NCI-H2107 (cell line): ENCODE data around the gene C9orf85.

Experiments
- DNase-seq: peaks from one replicate; lab custom pipeline; 2025; lab: John Stamatoyannopoulos, UW

The C9orf85 gene

DNA sequence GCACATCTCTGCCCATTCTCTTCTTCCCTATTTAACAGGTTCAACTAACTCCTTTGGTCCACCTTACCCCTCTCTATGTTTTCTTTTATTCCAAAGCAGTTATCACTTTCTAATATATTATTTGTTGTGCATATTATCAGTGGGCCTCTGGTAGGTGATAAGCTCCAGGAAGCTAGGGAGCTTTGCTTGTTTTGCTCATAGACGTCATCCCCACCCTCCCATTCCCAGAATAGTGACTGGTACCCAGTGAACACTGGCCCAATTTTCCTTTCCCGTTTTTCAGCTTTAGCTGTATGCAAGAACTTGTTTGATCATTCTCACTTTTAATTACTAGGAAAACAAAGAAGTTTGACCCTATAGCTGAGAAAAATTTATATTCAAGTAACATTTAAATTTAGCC is 7.4 kb upstream of the C9orf85 start:
- no peak for DNase-seq

DNA sequence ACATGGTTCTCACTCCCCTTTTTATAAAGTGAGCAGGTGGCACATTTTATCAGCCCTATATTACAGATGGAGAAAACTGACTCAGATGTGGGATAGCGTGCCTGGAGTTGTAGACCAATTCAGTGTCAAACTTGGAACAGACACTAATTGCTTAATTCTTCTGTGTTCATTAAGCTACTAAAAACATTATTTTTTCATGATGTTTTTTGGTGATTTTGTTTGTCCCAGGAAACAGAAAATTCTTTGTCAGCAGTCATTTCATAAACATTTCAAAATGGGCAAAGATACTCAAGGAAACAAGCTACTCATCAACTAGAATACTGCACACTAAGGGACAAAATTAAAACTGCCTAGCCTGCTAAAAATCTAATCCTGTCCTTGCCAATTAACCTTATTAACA is 2.6 kb upstream of the C9orf85 start:
- no peak for DNase-seq

DNA sequence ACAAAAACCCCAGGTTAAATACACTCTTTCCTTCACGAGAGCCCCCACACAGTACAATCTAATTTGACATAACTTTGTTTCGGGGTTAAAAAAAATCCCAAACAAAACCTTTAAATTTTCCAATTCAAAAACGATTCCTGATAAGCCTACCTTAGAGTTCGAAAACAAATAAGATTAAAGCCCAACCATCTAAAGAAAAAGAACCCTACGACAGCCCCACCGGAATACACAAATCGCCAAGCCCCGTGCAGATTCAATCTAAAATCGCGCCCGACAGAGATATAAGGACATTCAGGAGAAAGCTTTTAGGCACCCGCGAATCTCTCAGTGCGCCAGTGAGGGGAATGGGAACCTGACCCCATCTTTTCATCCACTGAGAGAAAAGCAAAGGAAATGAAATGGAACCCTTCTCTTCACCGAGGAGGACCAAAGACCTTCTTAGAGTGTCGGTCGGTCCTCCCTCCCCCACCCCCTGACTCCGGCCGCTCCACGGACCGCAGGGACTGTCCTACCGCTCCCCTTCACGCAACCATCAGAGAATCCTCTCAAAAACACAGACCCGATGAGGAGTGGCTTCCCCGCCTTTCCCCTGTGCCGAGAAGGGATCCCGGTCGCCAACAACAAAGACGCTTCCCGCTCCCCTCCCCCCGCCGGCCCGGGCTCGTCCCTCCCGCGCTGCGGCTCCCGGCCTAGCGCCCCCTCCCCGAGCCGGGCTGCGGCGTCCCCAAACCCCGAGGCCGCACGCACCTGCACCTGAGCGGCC is 1.4 kb upstream of the C9orf85 start:
- no peak for DNase-seq

DNA sequence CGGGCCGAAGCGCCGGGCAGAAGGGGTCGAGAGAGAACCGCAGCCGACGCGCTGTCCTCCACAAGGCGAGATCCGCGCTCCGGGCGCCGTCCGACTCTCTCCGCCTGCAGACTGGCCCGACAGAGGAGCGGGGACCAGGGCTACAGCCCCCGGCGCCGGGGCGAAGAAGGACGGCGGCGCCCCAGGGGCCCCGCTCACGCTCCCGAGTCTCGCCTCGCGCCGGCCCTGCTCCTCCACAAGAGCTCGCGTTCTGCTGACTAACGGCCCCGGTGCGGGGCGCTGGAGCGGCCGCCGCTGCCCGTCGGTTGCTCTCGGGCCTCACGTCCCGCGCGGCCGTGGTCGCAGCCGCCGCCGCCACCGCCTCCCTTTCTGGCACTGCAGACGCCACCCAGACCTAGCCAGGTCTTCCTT is 784 bp upstream of the C9orf85 start:
- DNase-seq, result no peak

DNA sequence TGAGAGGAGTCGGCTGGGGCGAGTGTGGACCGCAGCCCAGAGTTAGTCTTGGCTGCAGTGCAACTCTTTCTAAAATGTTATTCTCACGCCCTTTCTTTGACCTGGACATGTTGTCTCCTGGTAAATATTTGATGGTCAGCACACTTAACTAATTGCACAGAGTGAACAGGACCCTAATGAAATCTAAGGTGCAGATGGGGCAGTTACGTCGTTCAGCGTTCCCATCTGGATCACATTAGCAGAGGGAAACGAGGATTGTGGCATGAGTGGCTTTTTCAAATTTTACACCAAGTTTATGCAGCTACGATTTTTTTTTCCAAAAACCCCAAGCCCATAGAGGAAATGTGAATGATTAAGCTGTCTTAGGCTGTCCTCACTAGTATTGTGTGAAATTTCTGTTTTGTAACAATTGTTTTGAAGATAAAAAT is 483 bp downstream of the C9orf85 start:
- DNase-seq, result no peak

DNA sequence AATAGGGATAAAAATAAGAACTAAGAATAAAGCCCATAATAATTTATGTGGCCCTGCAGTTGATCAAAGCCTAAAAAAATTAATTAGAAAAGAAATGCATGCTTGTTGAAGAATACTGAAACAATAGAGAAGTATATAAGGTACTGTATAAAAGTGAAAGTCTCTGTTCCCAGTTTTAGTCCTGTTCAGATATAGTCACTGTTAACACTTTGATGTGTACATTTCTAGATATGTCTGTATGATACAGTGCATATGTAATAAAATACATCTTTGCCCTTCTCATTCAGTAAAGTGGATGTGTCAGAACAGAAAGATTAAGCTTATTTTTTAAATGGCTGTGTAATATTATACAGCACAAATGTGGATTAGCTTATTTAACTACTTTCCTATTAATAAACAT is 4.1 kb downstream of the C9orf85 start:
- no peak for DNase-seq

DNA sequence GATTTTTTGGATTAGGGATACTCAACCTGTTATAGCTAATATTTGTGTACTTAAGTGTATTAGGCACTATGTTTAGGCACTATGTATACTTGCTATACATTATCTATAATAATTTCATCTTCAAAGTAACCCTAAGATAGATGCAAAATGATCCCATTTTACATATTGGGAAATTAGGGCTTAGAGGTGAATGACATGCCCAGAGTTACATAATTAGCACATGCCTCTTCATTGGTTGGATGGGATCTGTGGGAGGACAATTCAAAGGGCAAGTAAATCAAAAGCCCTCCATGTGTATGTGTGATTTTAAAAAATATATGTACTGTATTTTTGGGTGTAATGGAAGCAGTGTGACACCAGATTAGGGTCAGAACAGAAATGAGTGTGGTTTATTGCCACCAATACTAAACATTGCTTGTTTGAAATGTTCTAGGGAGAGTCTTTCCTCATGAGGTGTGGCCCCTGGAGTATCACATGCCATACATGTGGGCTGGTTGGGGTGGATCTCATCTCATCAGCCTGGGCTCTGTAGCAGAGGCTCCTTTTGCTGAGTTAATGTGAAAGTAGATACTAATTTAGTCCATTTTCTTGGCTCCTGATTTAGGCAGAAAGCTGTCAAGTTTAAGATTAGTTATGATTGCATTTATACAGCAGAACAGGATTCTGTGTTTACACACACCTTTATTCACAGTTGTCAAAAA is 5.5 kb downstream of the C9orf85 start:
- DNase-seq, result no peak

DNA sequence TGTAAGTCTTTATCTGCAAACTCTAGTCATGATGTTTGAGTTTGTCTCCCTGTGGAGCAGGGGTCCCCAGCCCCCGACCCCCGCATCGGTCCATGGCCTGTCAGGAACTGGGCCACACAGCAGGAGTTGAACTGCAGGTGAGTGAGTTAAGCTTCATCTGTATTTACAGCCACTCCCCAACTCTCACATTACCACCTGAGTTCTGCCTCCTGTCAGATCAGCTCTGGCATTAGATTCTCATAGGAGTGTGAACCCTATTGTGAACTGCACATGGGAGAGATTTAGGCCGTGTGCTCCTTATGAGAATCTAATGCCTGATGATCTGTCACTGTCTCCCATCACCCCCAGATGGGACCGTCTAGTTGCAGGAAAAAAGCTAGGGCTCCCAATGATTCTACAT is 7.0 kb downstream of the C9orf85 start:
- no peak for DNase-seq

DNA sequence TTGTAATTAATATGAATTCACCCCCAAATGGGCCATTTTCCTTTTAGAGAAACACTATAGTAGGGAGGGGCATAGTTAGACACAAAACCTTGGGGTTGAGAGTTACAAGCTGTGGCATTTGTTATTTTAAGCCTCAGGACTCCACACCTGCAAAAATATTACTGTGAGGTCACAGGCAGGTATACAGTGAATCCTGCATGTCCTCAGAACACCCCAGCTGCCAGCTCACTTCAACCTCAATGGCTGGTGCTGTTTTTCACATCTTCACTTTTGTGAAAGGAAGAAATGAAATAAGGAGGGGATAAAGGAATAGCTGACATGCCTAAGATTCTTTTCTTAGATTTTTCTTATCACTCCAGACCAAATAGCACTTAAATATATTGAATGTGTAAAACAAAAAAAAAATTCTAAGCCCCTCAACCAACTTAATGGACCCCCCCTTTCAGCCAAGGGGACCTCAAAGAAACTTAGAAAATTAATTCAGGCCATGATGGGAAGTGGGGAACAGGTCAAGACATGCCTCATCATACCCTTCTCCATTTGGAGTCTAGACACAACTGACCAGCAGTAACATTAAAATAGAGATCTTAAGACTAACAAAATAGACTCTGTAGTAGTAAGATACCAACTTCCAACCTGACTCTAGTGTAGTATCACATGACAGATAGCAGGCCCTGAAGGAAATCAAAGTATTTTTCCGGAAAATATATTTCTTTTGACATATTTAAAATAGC is 9.2 kb downstream of the C9orf85 start:
- DNase-seq, result no peak

DNA sequence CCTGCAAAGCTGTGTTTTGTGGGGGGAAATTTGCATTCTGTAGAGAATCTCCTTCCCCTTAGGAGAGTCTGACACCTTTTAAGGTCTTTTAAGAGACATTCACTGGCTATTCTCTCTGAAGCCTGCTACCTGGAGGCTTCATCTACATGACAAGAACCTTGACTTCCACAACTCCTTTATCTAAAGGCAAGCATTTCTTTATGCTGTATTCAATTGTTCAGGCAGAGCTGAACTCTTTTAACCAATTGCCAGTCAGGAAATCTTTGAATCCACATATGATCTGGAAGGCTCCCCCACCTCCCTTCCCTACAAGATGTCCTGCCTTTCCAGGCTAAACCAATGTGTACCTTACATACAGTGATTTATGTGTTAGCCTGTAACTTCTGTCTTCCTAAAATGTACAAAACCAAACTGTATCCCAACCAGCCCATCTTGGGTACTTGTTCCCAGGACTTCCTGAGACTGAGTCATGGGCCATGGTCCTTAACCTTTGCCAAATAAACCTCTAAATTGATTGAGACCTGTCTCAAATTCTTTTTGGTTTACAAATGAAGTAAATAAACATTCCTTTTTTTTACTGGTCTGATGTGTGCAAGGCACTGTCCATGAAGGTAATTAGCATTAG is 9.9 kb downstream of the C9orf85 start:
- DNase-seq, result no peak

DNA sequence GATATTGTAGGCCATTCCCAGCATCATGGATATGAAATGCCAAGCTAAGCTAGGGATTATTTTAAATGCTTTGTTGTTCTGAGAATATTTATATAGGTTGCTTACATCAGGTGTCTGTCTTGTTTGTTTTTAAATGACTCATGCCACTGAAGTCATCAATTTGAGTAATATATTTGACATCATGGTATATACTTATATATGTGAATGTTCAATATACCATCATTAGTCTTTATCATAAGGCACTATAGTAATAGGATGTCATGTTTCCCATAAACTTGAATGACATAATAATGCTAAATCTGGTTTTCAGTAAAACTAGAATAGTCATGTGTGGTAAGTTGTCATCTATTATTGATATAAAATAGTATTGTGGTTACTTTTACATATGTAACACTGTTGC is 13.1 kb downstream of the C9orf85 start:
- DNase-seq, result no peak

DNA sequence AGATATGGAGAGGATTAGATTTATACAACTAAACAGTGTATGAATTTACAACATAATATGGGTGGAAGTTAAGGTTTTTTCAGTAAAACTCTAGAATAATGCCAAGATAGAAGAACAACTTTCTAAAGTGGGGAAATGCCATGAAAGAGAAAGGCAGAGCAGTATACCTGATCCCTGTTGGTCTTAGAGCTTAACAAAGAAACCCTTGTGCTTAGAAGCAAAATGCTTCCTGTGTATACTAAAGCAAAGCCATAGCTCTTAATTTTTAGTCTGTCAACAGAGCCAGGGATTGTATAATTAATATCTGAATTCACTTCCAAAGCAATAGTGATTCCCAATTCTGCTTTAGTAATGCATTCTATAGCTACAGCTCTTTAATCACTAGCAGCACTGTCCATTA is 14.4 kb downstream of the C9orf85 start:
- no peak for DNase-seq

DNA sequence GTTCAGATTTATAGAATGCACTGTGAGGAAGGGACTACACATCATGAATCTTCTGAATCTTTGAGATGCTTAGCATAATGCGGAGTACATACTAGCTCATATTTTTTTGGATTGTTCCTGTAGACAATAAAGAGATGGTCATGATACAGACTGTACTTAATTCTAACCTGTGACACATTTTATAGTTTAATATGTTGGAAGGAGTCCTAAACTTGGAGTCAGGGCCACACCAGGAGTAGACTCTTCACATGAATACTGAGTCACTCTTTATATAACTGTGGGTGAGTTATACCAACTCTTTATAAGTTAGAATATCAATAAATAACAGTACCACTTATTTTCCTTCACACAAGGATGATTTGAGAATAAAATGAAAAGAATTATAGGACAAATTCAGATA is 16.9 kb downstream of the C9orf85 start:
- no peak for DNase-seq

DNA sequence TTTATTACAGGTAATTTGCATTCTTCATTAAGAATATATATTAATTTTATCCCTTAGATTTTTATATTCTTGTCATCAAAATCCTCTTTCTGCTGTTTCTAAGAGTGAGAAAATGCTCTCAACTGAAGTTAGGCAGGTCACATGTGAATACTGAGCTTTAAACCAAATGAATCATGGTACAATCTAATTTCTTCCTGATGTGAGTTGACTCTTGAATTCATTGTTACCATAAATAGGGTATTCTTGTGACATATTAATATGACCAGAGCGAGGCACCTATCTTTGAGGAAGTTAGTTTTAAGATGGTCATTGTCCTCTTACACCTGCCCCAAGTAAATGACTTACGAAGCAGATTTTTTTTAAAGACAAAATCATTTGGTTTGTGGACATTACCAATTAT is 17.4 kb downstream of the C9orf85 start:
- no peak for DNase-seq

DNA sequence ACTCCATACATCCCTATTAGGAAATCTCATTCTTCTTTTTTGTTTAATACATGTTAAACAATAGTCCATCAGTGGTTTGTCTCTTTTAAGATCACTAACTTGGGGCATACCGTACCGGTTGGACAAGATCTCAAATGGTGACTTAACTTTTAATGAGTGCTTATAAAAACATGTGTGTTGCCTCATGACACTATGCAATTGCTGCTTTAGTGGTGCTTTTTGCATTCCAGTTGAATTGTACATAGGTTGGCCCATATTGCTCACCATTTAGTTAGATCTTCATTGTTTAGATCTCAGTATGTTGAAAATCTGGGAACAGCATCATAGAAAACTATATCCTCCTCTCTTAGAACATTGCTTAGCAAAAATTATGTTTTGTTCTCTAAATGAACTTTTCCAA is 17.8 kb downstream of the C9orf85 start:
- no peak for DNase-seq

DNA sequence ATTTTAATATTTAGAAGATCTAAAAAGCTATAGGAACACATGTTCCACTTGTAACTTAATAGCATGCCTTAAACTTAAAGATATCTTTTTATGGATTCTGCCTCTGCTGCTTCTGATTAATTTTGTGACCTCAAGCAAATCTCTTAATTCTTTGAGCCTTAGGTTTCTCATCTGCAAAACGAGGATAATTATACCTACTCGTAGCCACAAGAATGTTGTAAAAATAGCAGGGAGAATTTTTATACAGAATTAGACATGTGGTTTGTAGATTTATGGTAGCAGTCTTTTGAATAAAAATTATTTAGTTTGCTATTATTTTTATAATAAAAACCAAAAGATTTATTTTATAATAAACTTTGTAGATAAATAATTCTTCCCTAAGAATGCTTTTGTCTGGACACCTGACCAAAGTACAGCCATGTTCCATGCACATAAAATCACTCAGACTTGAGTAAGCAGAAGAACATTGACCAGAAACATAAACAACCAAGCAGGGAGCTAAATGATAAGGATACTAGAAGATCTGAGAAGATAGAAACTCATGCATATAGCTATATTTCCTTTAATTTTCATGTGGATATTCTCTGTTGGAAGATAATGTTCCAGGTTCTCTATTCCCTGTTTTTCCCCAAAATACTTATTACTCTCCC is 18.5 kb downstream of the C9orf85 start:
- DNase-seq, result no peak

DNA sequence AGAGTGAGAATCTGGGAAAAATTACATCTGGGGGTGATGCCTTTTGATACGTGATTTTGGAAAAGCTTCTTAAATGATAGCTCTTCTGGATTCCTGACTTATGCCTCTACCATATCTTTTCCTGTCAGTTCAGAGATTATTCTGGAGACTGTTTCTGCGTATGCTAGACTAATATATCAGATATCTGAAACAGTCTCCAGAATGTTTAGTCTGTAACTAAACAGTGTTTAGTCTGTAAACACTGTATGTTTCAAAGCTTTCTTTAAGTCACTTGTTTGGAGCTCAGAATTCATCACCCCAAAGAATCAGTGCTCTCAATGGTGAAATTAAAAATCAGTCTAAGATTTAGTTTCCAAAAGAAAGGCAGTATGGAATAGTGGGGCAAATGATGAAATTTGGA is 19.7 kb downstream of the C9orf85 start:
- no peak for DNase-seq

DNA sequence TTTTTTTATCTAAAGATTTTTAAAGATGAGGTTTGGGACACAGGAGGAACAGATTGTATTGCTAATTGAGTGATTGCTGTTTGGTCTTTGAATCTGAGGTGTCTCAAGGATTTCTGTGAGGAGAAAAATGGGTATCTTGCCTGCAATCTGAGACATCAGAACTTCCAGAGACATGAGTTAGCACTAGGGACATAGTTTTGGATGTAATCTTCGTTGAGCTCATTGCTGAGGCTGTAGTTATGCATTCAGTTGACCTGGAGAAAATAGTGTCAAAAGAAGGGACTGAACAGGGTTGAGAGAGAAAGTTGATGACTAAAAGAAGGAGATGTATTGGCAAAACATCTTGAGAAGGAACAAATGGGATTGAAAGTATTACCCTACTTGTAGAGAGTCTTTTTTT is 24.6 kb downstream of the C9orf85 start:
- DNase-seq, result no peak

DNA sequence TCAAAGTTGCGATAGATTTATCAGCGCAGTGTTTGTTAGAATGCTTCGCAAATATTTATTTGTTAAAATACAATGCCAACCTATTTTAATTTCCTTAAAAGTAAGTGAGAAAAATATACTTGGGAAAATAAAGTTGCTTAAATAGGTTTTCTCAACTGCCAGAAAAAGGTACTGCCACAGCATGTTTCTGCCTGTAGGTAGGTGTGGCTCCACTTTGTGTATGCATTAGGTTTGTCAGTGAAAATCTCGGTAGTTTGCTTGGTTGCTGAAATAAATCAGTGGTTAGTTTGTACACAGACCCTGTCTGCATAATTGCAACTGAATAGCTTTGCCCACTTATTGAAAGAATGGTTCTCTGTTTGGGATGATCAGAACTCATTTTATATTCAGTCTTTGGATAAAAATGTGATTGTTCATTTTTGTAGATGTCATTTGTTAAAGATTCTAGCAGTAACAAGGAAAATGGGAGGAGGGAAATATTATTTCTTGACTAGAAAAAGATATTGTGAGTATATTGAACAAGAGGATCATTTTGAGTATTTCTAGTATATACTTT is 25.7 kb downstream of the C9orf85 start:
- DNase-seq, result no peak

DNA sequence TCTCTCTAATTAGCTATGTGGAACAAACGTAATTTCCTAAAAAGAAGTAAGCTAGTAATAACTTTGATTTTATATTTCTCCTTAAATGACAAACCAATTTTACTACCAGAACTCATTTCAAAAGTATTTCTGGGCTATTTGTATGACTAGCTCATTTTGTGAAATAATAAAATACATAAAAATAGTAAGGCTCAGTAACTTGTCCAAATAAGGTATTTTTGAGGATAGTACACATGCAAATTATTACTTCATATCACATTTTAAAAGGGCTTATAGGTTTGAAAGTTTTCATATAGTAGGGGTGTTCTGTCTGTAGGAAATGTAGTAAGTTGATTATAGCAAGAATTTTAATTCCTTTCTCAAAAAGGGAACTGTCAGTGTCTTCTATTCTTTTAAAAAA is 26.5 kb downstream of the C9orf85 start:
- no peak for DNase-seq

DNA sequence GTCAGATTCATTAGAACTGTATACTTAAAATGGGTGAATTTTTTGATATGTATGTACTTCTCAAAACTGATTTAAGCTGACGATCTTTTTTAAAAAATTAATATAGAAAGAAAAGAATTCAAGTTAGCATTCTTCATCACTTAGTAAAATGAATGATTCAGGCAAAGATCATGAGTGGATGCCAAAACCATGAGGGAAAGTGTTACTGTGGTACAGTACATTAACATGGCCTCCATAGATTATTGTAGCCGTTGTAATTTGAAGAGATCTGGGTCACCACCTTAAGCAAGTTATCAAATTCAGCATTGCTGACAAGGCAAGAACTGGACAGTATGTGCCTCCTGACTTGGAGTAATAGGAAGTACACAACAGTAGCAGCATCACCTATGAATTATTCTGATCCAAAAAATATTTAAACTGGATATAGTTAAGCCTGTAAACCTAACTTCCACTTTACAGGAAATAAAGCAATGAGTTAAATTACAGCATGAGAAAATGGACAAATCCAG is 29.7 kb downstream of the C9orf85 start:
- DNase-seq, result no peak
